ENCODE measurements around the gene EID3.

Gene EID3

GRCh38 chr12:104309446-104309993, 6.0 kb downstream of the EID3 start:
- Histone ChIP-seq H3K27me3 (ENCODE audit: low read length) (no peaks in the 10 kb centered on the region), H3K9ac (ENCODE audit: low read length) (no peak overlapping the region), H3K36me3 (ENCODE audit: low read length) (peaks cover 37% of the 10 kb centered on the region; the same call in 1 of the 2 replicates), H3K27ac (ENCODE audit: low read depth, low read length) (no peak overlapping the region), H3K79me2 (ENCODE audit: insufficient read depth, low read length) (peaks cover 72% of the 10 kb centered on the region), H3K4me3 (ENCODE audit: insufficient read depth, low read length, poor library complexity, severe bottlenecking) (no peak overlapping the region), H4K20me1 (ENCODE audit: low read depth, low read length) (peaks cover 37% of the 10 kb centered on the region), H3F3A (ENCODE audit: insufficient read depth) (no peaks in the 10 kb centered on the region; the same call in 1 of the 2 replicates), H2AFZ (ENCODE audit: low read depth, low read length, severe bottlenecking) (no peak overlapping the region), H3K9me2 (replicated peaks; ENCODE audit: insufficient read depth, low read length) (no peaks in the 10 kb centered on the region), H3K9me3 (ENCODE audit: insufficient read depth, low read length) (no peaks in the 10 kb centered on the region), H3K4me2 (ENCODE audit: low read depth, low read length, poor library complexity, severe bottlenecking) (no peak overlapping the region)
- no peak for TF ChIP-seq EZH2phosphoT487 (conservative IDR thresholded peaks at IDR 0.05; ENCODE audit: low read length)
- no peak for TF ChIP-seq CTCF (IDR thresholded peaks at IDR 0.05; ENCODE audit: insufficient read depth, low read length, poor library complexity, severe bottlenecking)

- Histone ChIP-seq H2AFZ (ENCODE audit: low read depth, low read length, severe bottlenecking) (no peak overlapping the region), H3K79me2 (ENCODE audit: insufficient read depth, low read length) (peaks cover 57% of the 10 kb centered on the region), H3K36me3 (ENCODE audit: low read length) (peaks cover 45% of the 10 kb centered on the region; the same call in 1 of the 2 replicates), H3K4me3 (ENCODE audit: insufficient read depth, low read length, poor library complexity, severe bottlenecking) (no peak overlapping the region), H3K9me3 (ENCODE audit: insufficient read depth, low read length) (no peaks in the 10 kb centered on the region), H3K9me2 (replicated peaks; ENCODE audit: insufficient read depth, low read length) (no peaks in the 10 kb centered on the region), H3F3A (ENCODE audit: insufficient read depth) (no peaks in the 10 kb centered on the region; the same call in 1 of the 2 replicates), H3K9ac (ENCODE audit: low read length) (no peak overlapping the region), H3K27ac (ENCODE audit: low read depth, low read length) (no peak overlapping the region), H4K20me1 (ENCODE audit: low read depth, low read length) (peaks cover 35% of the 10 kb centered on the region), H3K27me3 (ENCODE audit: low read length) (no peaks in the 10 kb centered on the region), H3K4me2 (ENCODE audit: low read depth, low read length, poor library complexity, severe bottlenecking) (no peak overlapping the region)
- TF ChIP-seq EZH2phosphoT487 (conservative IDR thresholded peaks at IDR 0.05; ENCODE audit: low read length) (no peak), CTCF (IDR thresholded peaks at IDR 0.05; ENCODE audit: insufficient read depth, low read length, poor library complexity, severe bottlenecking) (no peak)
These were observed 7.5 kb downstream of the EID3 start for GRCh38 chr12:104310751-104311633.

GRCh38 chr12:104312202-104312601, 8.7 kb downstream of the EID3 start:
- H3F3A ChIP-seq (ENCODE audit: insufficient read depth), result no peaks in the 10 kb centered on the region; the same call in 1 of the 2 replicates
- no peak for TF ChIP-seq CTCF (IDR thresholded peaks at IDR 0.05; ENCODE audit: insufficient read depth, low read length, poor library complexity, severe bottlenecking)
- no peak for TF ChIP-seq EZH2phosphoT487 (conservative IDR thresholded peaks at IDR 0.05; ENCODE audit: low read length)
- H3K4me3 ChIP-seq (ENCODE audit: insufficient read depth, low read length, poor library complexity, severe bottlenecking), result no peak overlapping the region
- no peaks in the 10 kb centered on the region for H3K9me3 ChIP-seq (ENCODE audit: insufficient read depth, low read length)
- peaks cover 45% of the 10 kb centered on the region for H3K79me2 ChIP-seq (ENCODE audit: insufficient read depth, low read length)
- peaks cover 25% of the 10 kb centered on the region for H4K20me1 ChIP-seq (ENCODE audit: low read depth, low read length)
- H3K36me3 ChIP-seq (ENCODE audit: low read length), result peaks cover 49% of the 10 kb centered on the region; the same call in 1 of the 2 replicates
- no peak overlapping the region for H3K27ac ChIP-seq (ENCODE audit: low read depth, low read length)
- H3K9me2 ChIP-seq (replicated peaks; ENCODE audit: insufficient read depth, low read length), result no peaks in the 10 kb centered on the region
- no peak overlapping the region for H3K9ac ChIP-seq (ENCODE audit: low read length)
- no peak overlapping the region for H2AFZ ChIP-seq (ENCODE audit: low read depth, low read length, severe bottlenecking)
- H3K4me2 ChIP-seq (ENCODE audit: low read depth, low read length, poor library complexity, severe bottlenecking), result no peak overlapping the region
- no peaks in the 10 kb centered on the region for H3K27me3 ChIP-seq (ENCODE audit: low read length)
